GM18499 (cell line): ENCODE measurements around the gene PTPRG.

Experiments used
- ATAC-seq: cut with Tn5 transposase; IDR thresholded peaks from one replicate; pipeline ENCODE4 v1.9.1; 2021; ENCODE audit warnings: moderate number of reproducible peaks; ENCODE audit not compliant: insufficient read depth, unreplicated experiment

Gene PTPRG

GRCh38 chr3:61965770-61966131 lies 404.4 kb downstream of the PTPRG start:
- no peak for ATAC-seq

GRCh38 chr3:61966200-61966599 lies 404.8 kb downstream of the PTPRG start:
- ATAC-seq, result no peak

- ATAC-seq, result no peak
Measured at GRCh38 chr3:61967019-61967418, 405.6 kb downstream of the PTPRG start.

- ATAC-seq, result no peak
Measured at GRCh38 chr3:61967937-61968336, 406.6 kb downstream of the PTPRG start.

GRCh38 chr3:61974662-61975061 lies 413.3 kb downstream of the PTPRG start:
- no peak for ATAC-seq

DNA sequence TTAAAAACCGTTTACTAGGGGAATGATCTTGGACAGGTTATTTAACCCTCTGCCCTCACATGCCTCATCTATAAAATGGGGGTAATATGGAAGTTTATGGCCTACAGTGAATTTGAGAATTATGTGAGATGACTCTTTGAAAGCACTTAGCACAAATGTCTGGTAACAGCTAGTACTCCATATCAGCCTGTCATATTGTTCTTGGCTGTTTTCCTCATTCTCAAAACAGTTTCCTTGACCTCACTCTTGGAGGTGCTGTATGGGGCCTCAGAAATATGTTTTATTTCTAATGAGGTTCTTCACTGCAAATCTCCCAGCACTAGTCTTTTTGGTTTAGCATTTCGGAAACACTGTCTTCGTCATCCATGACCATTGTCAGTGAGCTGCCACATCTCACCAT lies 413.8 kb downstream of the PTPRG start:
- ATAC-seq, result no peak

- ATAC-seq, result no peak
Measured at GRCh38 chr3:61975936-61976335, 414.6 kb downstream of the PTPRG start.

DNA sequence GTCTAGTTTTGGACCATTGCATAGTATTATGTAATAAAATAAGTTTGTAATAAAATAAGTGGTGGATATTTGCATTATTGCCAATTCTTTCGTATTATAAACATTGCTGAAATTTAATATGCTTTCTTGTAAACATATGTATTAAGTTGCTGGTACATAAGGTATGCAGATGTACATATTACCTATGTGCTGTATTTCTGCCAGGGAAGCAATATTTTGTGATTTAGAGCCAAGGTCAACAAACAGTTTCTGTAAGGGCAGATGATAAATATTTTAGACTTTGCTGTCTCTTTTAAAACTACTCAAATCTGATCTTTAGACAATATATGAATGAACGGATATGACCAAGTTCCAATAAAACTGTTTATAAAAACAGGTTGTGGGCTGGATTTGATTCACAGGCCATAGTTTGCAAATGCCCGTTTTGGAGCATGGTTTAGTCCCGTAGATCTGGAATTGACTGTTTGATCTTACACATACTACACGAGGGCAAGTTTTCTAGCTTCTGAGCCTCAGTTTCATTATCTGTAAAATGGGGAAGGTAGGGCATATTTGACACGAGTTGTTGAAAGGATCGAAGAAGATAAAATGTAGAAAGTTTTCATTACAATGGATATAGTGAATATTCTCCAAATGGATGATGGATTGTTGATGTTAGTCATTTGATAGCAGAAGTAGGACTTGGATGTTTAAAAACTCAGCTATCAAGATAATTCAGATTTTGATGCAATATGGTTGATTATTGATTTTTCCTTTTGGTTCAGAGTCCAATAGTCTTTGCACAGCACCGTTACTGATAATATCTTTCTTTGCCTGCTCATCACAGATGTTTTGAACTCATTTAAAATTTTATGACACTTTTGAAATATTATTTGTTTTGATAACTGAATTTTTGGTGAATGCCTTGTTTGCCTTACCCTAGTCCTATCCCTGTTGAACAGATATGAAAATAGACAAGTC lies 417.4 kb downstream of the PTPRG start:
- ATAC-seq, result no peak

GRCh38 chr3:61979638-61980037 lies 418.3 kb downstream of the PTPRG start:
- ATAC-seq, result no peak

DNA sequence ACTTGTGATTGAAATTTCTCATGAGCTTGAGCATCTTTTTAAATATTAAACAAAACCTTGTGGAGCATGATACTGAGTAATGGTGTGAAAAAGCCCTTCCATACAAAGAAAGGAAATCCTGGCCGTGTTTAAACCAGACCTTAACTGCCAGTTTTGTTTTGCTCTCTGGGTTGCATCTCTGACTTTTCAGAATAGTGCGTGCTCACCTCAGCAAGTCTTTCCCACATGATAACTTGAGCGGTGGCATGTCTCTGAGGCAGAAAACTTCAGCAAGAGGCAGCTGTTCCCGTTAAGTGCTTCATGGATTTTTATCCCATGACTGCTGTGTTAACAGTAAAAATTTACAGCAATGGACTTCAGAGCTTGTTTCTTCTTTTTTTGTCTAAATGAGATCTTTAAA lies 418.7 kb downstream of the PTPRG start:
- ATAC-seq, result no peak

DNA sequence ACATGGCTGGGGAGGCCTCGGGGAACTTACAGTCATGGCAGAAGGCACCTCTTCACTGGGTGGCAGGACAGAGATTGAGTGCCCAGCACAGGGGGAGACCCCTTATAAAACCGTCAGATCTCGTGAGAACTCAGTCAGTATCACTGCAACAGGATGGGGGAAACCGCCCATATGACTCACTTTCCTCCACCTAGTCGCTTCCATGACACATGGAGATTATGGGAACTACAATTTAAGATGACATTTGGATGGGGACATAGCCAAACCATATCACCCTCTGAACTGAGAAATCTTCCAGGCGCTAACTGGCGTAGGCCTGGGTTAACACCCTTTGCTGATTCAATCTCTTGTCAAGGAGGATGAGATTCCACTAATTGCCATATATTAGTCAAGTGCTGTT lies 419.7 kb downstream of the PTPRG start:
- no peak for ATAC-seq

GRCh38 chr3:61983479-61983878 lies 422.1 kb downstream of the PTPRG start:
- ATAC-seq, result no peak

DNA sequence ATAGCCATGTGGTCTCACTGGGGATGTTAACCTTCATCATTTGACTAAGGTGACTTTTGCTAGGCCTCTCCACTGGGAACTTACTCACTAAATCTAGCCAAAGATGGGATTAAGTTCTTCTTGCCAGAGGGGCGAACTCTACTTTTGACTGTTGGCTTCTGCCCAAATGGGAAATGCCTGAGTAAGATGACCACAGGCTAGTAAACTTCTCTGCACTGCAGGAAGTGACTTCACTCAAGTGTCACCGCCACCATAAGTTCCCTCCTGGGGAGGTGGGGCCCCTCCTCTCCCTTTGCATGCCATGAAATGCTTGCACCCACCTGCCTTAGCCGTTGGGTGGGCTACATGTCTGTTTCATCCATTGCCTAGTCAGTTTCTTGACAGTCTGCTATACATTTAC lies 423.6 kb downstream of the PTPRG start:
- no peak for ATAC-seq

DNA sequence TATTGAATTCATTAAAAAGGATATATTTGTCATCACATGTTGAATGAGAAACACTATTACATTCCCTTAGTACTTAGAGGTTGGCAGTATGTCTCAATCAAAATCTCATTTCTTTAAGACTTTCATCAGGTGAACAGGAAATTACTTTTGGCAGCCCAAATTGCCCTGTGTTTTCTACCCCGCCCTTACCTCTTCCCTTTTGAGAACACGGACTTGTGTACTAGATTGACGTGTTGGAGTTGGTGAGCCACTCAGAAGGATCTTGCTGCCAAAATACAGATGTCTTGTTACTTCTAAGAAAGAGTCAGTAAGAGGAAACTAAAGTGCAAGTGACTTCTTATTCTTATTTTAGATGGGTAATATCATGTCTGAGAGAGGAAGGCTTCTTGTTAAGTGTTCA lies 425.1 kb downstream of the PTPRG start:
- no peak for ATAC-seq

DNA sequence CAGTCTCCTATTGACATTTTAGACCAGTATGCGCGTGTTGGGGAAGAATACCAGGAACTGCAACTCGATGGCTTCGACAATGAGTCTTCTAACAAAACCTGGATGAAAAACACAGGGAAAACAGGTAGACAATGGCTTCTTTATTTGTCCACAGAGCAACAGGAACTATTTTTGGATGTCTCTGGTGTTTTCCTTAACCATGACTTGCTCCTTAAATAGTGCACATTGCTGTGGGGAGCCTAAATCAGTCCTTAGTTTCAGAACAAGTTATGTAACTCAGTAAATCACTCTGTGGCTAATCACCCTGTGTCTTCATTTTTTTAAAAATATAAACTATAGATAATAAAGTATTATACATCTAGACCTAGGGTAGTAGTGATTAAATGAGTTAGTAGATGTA lies 428.3 kb downstream of the PTPRG start:
- no peak for ATAC-seq

DNA sequence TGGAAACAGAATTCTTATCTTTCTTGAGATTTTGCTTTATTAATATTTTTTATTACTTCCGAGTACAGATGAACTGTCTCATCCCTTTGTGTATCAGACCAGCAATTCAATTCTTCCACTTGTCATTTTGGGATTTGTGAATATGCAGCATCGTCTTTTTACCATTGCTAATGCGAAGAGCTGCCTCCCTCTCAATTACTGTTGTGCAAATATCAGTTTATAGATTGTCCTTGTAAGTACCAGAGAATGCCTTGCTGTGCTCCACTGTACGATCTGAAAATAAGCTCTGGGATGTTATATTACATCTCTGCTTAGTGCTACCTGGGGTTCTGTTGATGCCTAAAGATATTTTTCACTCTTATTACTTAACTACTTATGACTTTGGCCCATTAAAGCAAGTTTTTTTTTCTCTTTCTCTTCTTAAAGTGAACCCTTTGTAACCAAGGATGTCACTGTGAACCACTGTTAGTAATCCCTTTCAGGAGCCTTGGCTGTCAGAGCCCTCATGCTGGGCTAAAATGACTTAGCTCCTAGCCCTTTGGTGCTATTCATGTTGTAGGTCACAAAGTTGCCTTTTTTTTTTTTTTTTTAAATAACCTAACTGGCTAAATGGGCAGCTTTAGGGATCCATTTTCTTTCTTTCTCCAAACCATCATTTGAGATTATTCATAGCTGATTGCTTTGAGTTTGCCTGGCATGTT lies 429.1 kb downstream of the PTPRG start:
- no peak for ATAC-seq

DNA sequence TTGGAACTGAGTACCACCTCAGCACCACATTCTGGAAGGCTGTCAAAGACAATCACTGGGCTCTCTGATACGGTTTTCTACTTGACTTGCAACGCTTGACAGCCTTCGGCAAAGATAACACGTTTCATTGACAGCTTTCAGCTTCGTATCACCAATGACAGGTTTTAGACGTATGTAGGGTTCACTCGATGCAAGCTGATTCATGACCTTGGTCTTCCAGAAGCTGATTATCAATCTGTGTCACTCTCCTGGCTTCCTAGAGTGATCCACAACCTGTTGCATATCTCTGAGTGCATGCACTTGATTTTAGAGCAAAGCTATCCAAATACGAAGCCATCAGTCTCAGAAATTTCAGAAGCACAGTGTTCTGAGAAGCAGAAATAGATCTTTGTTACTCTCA lies 430.3 kb downstream of the PTPRG start:
- ATAC-seq, result no peak

- ATAC-seq, result no peak
Measured at GRCh38 chr3:61996366-61996765, 435.0 kb downstream of the PTPRG start.

DNA sequence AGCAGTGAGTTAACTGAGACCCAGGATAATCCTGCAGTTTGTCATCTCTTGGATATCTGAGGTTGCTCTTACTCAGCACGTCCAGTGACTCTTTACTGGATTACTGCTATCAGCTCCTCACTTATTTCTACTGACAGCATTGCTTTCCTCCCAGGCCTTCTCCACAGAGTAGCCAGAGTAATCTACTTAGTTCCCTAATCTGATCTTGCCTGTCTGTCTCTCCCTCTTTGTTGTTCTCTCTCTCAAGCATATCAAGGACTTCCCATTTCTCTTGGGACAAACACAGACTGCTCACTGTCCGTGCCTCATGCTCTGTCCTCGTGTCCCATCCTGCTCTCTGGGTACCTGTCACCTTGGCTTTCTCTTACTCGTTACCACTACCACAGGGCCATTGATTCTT lies 435.7 kb downstream of the PTPRG start:
- ATAC-seq, result no peak

- no peak for ATAC-seq
Measured at GRCh38 chr3:62003835-62004234, 442.5 kb downstream of the PTPRG start.

DNA sequence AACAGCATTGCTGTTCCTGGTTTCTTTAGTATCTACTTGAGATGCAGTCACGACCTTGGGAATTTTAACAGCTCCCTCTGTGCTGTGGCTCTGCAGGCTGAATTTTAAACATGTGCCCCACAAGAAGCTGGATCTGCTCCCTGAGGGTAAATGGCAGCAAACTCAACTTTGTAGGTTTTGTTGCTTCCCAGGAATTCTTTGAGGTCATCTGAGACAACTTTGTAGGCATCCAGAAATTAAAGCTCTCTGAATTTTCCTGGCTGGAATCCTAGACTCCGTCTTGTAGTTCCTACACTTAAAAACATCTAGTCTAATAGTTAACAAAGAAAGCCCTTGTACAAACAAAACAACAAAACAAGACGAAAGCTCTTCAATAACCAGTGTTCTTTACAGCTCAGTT lies 445.7 kb downstream of the PTPRG start:
- ATAC-seq, result no peak

DNA sequence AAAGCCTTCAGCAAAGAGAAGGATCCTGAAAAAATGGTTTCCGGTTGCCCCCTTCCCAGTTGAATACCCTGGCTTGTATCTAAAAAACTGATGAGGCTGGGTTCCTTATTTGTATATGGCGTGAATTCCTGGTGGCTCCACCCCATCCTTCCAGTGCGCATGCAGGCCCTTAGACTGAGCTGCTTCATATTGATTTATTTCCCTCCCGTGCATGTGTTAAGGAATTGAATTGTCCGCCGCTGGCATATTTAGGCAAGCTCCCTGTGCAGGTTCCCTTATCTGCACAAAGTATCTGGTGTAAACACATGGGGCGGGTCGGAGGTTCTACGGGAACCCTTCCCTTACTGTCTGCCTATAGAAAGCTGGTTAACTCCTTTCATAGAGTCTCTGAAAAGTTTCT lies 449.6 kb downstream of the PTPRG start:
- no peak for ATAC-seq
